ENCODE results near the gene CRTC3.
"Not testable (repeated sequence)": the region's sequence is repeated elsewhere in the genome, so short reads cannot be mapped to it uniquely, and the experiment has no call there.

The CRTC3 gene, protein sequence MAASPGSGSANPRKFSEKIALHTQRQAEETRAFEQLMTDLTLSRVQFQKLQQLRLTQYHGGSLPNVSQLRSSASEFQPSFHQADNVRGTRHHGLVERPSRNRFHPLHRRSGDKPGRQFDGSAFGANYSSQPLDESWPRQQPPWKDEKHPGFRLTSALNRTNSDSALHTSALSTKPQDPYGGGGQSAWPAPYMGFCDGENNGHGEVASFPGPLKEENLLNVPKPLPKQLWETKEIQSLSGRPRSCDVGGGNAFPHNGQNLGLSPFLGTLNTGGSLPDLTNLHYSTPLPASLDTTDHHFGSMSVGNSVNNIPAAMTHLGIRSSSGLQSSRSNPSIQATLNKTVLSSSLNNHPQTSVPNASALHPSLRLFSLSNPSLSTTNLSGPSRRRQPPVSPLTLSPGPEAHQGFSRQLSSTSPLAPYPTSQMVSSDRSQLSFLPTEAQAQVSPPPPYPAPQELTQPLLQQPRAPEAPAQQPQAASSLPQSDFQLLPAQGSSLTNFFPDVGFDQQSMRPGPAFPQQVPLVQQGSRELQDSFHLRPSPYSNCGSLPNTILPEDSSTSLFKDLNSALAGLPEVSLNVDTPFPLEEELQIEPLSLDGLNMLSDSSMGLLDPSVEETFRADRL

GRCh38 chr15:90529371-90530249 is at the start of gene CRTC3:
TSS of gene CRTC3 (plus strand) at chr15:90529923. CDS start at chr15:90530072, 149 bp downstream.
- peak; percentile 73 for DNase-seq

- DNase-seq = peak; percentile 74
These were observed 48.7 kb upstream of the CRTC3 start for GRCh38 chr15:90481023-90481422.

- peak; percentile 80 for DNase-seq
These were observed 47.4 kb upstream of the CRTC3 start for GRCh38 chr15:90482124-90483011.

GRCh38 chr15:90483012-90483307 is 46.8 kb upstream of the CRTC3 start:
- DNase-seq = no peak

DNA sequence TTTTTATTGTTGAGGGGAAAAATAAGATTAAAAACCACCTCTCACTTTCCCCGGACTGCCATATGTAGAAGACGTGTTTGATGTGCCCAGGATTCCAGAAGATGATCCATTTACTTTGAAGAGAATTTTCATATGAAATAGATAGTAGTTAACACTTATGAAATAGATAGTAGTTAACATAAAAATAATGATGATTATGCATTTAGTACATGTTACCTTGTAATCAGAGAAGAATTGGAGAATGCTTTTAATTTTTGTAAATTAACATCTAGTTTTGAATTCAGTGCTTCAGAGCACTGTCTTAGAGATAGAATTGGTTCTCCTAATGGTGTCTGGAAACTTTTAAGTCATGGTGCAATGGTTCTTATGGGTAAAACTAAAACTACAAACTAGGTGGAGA is 46.1 kb upstream of the CRTC3 start:
- no peak for DNase-seq

- no peak for DNase-seq
These were observed 42.5 kb upstream of the CRTC3 start for GRCh38 chr15:90487186-90487585.

GRCh38 chr15:90489514-90489913 is 40.2 kb upstream of the CRTC3 start:
- DNase-seq = peak; percentile 17

GRCh38 chr15:90489944-90490343 is 39.8 kb upstream of the CRTC3 start:
- DNase-seq = no peak

DNA sequence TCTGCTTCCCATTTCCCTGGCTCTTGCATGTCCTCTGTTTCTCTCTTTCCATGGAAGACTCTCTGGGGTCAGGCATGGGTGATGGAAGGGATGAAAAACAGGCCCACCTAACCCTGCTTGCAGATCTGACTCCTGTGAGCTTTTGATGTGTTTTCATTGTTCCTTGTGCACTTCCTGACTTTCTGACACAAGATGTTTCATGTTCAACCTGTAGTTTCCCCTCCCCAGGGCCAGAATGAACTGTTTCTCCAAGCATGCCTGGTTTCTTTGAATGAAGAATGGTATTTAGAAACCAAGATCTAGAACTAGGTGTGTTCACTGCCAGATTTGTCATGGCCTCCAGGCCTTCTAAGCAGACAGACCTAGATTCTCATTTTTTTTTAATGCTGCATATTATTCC is 36.1 kb upstream of the CRTC3 start:
- no peak for DNase-seq

- DNase-seq = no peak
These were observed 34.7 kb upstream of the CRTC3 start for GRCh38 chr15:90495067-90495466.

DNA sequence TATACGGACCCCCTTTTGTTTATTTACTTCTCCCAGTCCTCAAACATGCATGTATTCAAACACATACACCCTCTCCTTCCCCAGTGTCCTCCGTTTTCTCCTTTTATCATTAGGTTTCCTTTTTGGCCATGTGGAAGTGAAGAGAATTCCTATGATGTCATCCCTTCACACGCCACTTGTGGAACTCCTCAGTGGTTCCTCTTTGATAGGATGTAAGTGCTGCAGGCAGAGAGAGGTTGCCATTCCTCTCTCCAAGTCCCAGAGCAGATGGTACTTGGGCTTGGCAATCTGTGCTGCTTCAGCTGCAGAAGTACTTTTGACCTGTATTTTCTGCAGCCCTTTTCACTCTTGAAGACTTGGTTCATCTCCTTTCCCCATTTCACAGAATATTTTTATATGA is 32.9 kb upstream of the CRTC3 start:
- DNase-seq = no peak

- peak; percentile 12 for DNase-seq
These were observed 32.3 kb upstream of the CRTC3 start for GRCh38 chr15:90497376-90497775.

DNA sequence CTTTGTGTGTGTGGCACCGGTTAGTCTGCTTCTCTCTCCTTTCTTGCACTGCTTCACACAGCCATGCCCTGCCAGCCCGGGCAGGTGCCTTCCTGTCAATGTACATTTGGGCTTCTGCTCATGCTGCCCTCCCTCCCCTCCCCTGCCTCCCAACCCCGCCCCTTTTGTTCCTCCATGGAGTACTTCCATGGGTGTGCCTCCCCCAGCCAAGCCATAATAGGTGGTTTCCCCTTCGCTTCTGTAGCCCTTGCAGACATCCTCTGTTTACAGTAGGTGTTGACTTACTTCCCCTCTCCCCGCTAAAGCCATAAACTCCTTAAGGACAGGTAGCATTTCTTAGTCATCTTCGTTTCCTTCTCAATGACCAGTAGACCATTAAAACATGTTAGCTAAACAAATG is 31.8 kb upstream of the CRTC3 start:
- no peak for DNase-seq

DNA sequence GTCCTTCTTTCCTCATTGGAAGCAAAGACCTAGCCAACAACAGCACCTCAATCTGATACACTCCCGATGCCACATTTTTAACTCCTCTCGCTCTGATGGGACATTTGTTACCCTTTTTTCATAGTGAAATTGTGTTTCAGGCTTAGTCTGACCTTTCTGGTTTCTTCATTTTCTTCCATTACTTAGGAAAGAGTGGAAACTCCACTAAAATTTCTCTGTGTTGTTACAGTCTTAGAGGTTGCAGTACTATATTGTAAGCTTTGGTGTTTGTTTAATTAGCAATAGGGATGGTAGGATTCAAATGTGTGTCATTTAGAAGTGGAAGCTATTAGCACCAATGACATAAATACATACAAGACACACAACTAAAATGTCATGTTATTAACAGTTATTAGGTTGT is 29.6 kb upstream of the CRTC3 start:
- DNase-seq = no peak

- DNase-seq = no peak
These were observed 27.8 kb upstream of the CRTC3 start for GRCh38 chr15:90501898-90502297.

- not testable (repeated sequence) for DNase-seq
These were observed 18.9 kb upstream of the CRTC3 start for GRCh38 chr15:90510781-90511180.

DNA sequence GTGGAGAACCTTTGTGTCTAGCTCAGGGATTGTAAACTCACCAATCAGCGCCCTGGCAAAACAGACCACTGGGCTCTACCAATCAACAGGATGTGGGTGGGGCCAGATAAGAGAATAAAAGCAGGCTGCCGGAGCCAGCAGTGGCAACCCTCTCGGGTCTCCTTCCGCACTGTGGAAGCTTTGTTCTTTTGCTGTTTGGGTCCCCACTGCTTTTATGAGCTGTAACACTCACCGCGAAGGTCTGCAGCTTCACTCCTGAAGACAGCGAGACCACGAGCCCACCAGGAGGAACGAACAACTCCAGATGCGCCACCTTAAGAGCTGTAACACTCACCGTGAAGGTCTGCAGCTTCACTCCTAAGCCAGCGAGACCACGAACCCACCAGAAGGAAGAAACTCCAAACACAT is 18.5 kb upstream of the CRTC3 start:
- not testable (repeated sequence) for DNase-seq

DNA sequence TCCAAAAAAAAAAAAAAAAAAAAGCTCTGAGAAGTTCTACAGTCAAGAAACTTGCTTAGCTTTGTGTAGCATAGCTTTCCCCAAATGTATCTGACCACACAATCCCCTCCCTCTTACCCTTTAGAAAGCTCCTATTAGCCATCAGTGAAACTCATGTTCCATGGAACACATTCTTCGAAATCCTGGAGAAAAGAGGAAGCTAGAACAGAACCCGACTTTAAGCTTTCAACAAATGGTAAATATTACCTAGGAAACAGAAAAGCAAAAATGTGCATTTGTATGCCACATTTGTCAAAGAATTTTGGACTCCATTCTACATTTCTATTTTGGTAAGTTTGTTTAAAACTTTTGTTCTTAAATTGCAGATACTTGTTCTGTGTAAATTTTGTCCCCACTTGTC is 17.4 kb upstream of the CRTC3 start:
- no peak for DNase-seq

GRCh38 chr15:90512981-90513380 is 16.7 kb upstream of the CRTC3 start:
- DNase-seq = no peak

GRCh38 chr15:90513448-90513847 is 16.3 kb upstream of the CRTC3 start:
- DNase-seq = no peak

DNA sequence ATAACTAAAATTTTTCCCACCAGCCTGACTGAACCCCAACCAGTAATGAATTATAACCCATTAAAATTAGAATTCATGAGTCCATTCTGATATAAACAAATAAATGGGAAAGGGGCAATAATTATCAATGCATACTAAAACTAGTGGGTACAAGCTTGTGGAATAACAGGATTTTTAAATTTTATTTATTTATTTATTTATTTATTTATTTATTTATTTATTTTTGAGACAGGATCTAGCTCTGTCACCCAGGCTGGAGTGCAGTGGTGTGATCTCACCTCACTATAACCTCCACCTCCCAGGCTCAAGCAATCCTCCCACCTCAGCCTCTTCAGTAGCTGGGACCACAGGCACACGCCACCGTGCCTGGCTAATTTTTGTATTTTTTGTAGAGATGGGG is 15.8 kb upstream of the CRTC3 start:
- DNase-seq = not testable (repeated sequence)

- DNase-seq = no peak
These were observed 10.0 kb upstream of the CRTC3 start for GRCh38 chr15:90519688-90520087.

DNA sequence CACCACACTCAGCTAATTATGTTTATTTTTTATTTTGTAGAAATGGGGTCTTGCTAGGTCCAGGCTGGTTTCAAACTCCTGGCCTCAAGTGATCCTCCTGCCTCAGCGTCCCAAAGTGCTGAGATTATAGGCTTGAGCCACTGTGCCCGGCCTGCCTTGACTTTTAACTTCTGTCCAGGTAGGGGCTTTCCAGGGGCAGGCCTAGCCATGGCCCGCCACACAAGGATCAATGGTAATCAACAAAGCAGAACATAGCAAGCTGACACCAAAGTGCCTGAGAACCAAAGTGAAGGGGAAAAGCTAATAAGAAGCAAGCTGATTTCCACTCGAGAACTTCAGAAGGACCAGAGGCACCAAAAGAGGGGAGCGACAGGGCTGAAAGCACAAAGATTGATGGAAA is 9.4 kb upstream of the CRTC3 start:
- no peak for DNase-seq
